Stimulated activated naive B cell treated with anti-CD40 and anti-IgM and Interleukin-4, amounts not matched to agents 10 μg/mL and 1 μg/mL and 100 μg/mL, for 72 hours (primary cell): Measurements from ENCODE around the gene CEACAM4.
"Not testable (repeated sequence)": the region's sequence is repeated elsewhere in the genome, so short reads cannot be mapped to it uniquely, and the experiment has no call there.

Experiments used
- ATAC-seq, 2 donors: fragments of 150-1000 bp; cut with Tn5 transposase; replicated peaks; 2 replicates each; pipeline ENCODE4 v1.10.0; 2021; ENCODE audit warnings: moderate library complexity in 1 of 2
- DNase-seq: peaks from one replicate; pipeline ENCODE4 v3.0.0; 2021
- H3K27ac Mint-ChIP-seq: one replicate; pipeline ENCODE4 v1.8.0; 2022; ENCODE audit warnings: mild to moderate bottlenecking, mixed read lengths
- H3K27me3 Mint-ChIP-seq, 2 donors: one replicate each; pipeline ENCODE4 v1.8.0; 2022; ENCODE audit warnings: mixed read lengths in 2 of 2
- H3K36me3 Mint-ChIP-seq, 2 donors: one replicate each; pipeline ENCODE4 v1.8.0; 2022; ENCODE audit warnings: mixed read lengths in 2 of 2, mild to moderate bottlenecking in 1 of 2
- H3K4me1 Mint-ChIP-seq, 2 donors: one replicate each; pipeline ENCODE4 v1.8.0; 2022; ENCODE audit warnings: mixed read lengths in 2 of 2, mild to moderate bottlenecking in 1 of 2
- H3K4me3 Mint-ChIP-seq, 2 donors: one replicate each; pipeline ENCODE4 v1.8.0; 2022; ENCODE audit warnings: mild to moderate bottlenecking in 2 of 2, mixed read lengths in 2 of 2, moderate library complexity in 1 of 2
- H3K9me3 Mint-ChIP-seq, 2 donors: one replicate each; pipeline ENCODE4 v1.8.0; 2022; ENCODE audit warnings: mixed read lengths in 2 of 2, mild to moderate bottlenecking in 1 of 2

Gene CEACAM4

DNA sequence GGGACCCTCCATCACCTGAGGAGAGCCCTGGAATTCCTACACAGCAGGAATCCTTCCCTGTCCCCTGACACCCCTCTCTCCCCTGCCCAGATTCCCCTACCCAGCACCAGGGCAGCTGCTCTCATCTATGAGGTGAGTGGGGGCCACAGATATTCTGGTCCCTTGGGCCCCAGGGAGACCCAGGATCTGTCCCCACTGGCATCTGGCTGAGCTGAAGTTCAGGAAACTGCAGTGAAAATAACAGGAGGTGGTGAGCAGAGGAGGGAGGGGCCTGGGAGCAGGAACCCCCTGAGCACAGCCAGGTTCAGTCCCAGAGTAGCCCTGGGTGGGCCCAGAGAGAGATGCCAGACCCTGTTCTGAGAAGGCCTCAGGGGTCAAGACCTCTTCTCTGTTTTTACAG lies 40.8 kb downstream of the CEACAM4 start:
- no peak overlapping the region for H3K4me3 Mint-ChIP-seq
- no peak for DNase-seq
- H3K27ac Mint-ChIP-seq = no peak overlapping the region
- peaks cover 7 to 17% of the 10 kb centered on the region in 2 donors for H3K9me3 Mint-ChIP-seq
- H3K36me3 Mint-ChIP-seq = peaks cover 47 to 86% of the 10 kb centered on the region in 2 donors
- no peaks in the 10 kb centered on the region for H3K4me1 Mint-ChIP-seq
- no peak for ATAC-seq
- H3K27me3 Mint-ChIP-seq = no peaks in the 10 kb centered on the region

- Mint-ChIP-seq H3K9me3 (peaks cover 7 to 18% of the 10 kb centered on the region in 2 donors), H3K27me3 (no peaks in the 10 kb centered on the region), H3K27ac (peak overlapping the region; percentile 16), H3K4me1 (no peaks in the 10 kb centered on the region), H3K36me3 (peaks cover 57 to 96% of the 10 kb centered on the region in 2 donors), H3K4me3 (no peak overlapping the region)
- ATAC-seq = no peak
- DNase-seq = no peak
These were observed 41.9 kb downstream of the CEACAM4 start for GRCh38 chr19:41584931-41585330.

GRCh38 chr19:41584260-41584810 lies 42.5 kb downstream of the CEACAM4 start:
- no peak for ATAC-seq
- Mint-ChIP-seq H3K27ac (peak overlapping the region; percentile 65), H3K27me3 (no peaks in the 10 kb centered on the region), H3K4me1 (no peaks in the 10 kb centered on the region), H3K4me3 (no peak overlapping the region), H3K36me3 (peaks cover 57 to 92% of the 10 kb centered on the region in 2 donors), H3K9me3 (peaks cover 7 to 18% of the 10 kb centered on the region in 2 donors)
- DNase-seq = no peak

- DNase-seq, H3K27me3 Mint-ChIP-seq, ATAC-seq, H3K4me3 Mint-ChIP-seq, H3K27ac Mint-ChIP-seq: not testable (repeated sequence)
- Mint-ChIP-seq H3K9me3 (peaks cover 7 to 18% of the 10 kb centered on the region in 2 donors), H3K36me3 (peaks cover 59 to 81% of the 10 kb centered on the region in 2 donors), H3K4me1 (peaks cover 4 to 13% of the 10 kb centered on the region in 2 donors)
These were observed 44.2 kb downstream of the CEACAM4 start for GRCh38 chr19:41582577-41583182.

GRCh38 chr19:41581068-41581467 lies 45.8 kb downstream of the CEACAM4 start:
- Mint-ChIP-seq H3K9me3 (peaks cover 7 to 18% of the 10 kb centered on the region in 2 donors), H3K4me1 (peaks cover 17 to 29% of the 10 kb centered on the region in 2 donors), H3K36me3 (peaks cover 60 to 68% of the 10 kb centered on the region in 2 donors)
- not testable (repeated sequence) for ATAC-seq, H3K27ac Mint-ChIP-seq, H3K27me3 Mint-ChIP-seq, DNase-seq, H3K4me3 Mint-ChIP-seq

- Mint-ChIP-seq H3K27me3 (no peaks in the 10 kb centered on the region), H3K4me3 (no peak overlapping the region), H3K27ac (no peak overlapping the region), H3K36me3 (peaks cover 45 to 51% of the 10 kb centered on the region in 2 donors), H3K9me3 (peaks cover 7 to 18% of the 10 kb centered on the region in 2 donors), H3K4me1 (peaks cover 25 to 38% of the 10 kb centered on the region in 2 donors)
- ATAC-seq = no peak
- DNase-seq = no peak
These were observed 48.0 kb downstream of the CEACAM4 start for GRCh38 chr19:41578886-41579285.

DNA sequence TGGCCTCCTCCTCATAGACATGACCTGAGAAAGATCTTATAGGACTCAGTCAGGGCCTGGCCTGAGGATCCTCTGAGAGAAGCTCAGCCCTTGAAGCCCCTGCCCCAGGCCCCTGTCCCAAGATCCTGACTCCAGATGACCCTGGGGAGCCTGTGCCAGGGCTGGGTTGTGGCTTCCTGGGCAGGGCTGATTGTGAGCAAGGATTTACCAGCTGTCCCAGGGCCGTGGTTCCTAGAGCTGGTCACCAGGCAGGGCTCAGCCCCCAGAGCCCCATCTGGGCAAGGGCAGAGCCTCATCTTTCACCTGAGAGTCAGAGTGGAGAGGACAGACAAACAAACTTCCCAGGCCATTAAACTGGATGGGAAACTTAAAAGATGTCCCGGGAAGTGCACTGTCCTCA lies 49.0 kb downstream of the CEACAM4 start:
- no peak for DNase-seq
- ATAC-seq = no peak
- Mint-ChIP-seq H3K4me1 (peaks cover 25 to 38% of the 10 kb centered on the region in 2 donors), H3K36me3 (peaks cover 35 to 40% of the 10 kb centered on the region in 2 donors), H3K9me3 (peaks cover 1 to 12% of the 10 kb centered on the region in 2 donors), H3K27ac (peak overlapping the region; percentile 31), H3K27me3 (no peaks in the 10 kb centered on the region), H3K4me3 (no peak overlapping the region)

DNA sequence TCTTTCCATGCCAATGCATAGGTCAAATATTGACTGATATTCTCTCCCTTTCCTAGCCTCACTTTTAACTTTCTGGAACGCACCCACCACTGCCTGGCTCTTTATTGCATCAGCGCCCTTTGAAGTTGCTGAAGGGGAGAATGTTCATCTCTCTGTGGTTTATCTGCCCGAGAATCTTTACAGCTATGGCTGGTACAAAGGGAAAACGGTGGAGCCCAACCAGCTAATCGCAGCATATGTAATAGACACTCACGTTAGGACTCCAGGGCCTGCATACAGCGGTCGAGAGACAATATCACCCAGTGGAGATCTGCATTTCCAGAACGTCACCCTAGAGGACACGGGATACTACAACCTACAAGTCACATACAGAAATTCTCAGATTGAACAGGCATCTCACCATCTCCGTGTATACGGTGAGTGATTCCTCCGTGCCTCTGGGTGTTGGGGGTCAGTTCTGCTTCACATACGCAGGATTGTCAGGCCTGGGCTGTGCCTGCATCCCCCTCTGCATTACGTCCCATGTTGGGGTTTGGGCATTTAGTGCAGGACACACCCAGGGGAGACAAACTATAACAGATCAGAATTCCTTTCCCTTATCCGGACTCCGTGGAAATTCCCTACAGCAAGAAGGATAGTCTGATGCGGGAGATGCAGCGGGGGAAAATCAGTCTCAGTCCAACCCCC lies 49.6 kb downstream of the CEACAM4 start:
- no peak for DNase-seq
- H3K4me3 Mint-ChIP-seq = no peak overlapping the region
- H3K4me1 Mint-ChIP-seq = peaks cover 25 to 38% of the 10 kb centered on the region in 2 donors
- H3K27me3 Mint-ChIP-seq = no peaks in the 10 kb centered on the region
- peak overlapping the region; percentile 25 for H3K27ac Mint-ChIP-seq
- H3K9me3 Mint-ChIP-seq = peaks cover 0 to 8% of the 10 kb centered on the region in 2 donors
- no peak for ATAC-seq
- H3K36me3 Mint-ChIP-seq = peaks cover 29 to 35% of the 10 kb centered on the region in 2 donors

- Mint-ChIP-seq H3K4me3 (peak within 1 kb of the TSS; percentile 84 to 87), H3K27ac (peak within 1 kb of the TSS; percentile 93), H3K27me3 (no peaks in the 10 kb centered on the region), H3K4me1 (peaks cover 25 to 38% of the 10 kb centered on the region in 2 donors), H3K9me3 (peaks cover 0 to 1% of the 10 kb centered on the region in 2 donors), H3K36me3 (peaks cover 16 to 22% of the 10 kb centered on the region in 2 donors)
- peak; percentile 100 for ATAC-seq
- DNase-seq = peak; percentile 69
These were observed 50.9 kb downstream of the CEACAM4 start, which contains the start of gene CEACAM21 for GRCh38 chr19:41575998-41576397. Gene CEACAM21 (plus strand): TSS chr19:41576166. CDS start chr19:41576275, 109 bp downstream.

DNA sequence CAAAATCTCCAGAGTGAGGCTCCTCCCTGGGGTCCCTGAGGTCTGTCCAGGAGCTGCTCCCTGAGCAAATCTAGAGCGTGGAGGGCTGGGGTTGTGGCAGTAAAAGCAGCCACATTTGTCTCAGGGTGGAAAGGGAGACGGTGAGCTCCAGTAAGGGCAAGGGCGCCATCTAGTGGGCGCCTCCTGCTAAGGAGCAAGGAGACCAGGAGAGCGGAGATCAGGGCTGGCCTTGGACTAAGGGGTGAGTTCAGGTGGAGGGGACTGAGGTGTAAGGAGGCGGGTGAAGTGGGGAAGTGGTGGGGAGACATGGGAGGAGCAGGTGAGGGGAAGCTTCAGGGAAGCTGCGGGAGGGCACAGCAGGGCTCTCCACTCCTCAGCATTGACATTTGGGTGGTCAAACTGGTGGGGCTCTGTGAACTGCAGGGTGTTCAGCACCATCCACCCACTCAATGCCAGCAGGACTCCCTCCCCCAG lies 56.2 kb downstream of the CEACAM4 start:
- Mint-ChIP-seq H3K27me3 (no peaks in the 10 kb centered on the region), H3K4me3 (no peak overlapping the region), H3K27ac (peak overlapping the region; percentile 16), H3K36me3 (no peaks in the 10 kb centered on the region), H3K4me1 (peaks cover 9 to 26% of the 10 kb centered on the region in 2 donors), H3K9me3 (no peaks in the 10 kb centered on the region)
- DNase-seq (peak; percentile 71), ATAC-seq (peak; percentile 99)

- DNase-seq = no peak
- Mint-ChIP-seq H3K4me3 (no peak overlapping the region), H3K27me3 (no peaks in the 10 kb centered on the region), H3K36me3 (no peaks in the 10 kb centered on the region), H3K27ac (no peak overlapping the region), H3K4me1 (peaks cover 5 to 24% of the 10 kb centered on the region in 2 donors), H3K9me3 (no peaks in the 10 kb centered on the region)
- ATAC-seq = peak in 1 of 2 donors; percentile 19
These were observed 56.7 kb downstream of the CEACAM4 start for GRCh38 chr19:41570179-41570578.

- no peaks in the 10 kb centered on the region for H3K27me3 Mint-ChIP-seq
- no peak overlapping the region for H3K4me3 Mint-ChIP-seq
- no peak for ATAC-seq
- no peaks in the 10 kb centered on the region for H3K36me3 Mint-ChIP-seq
- no peak overlapping the region for H3K27ac Mint-ChIP-seq
- H3K9me3 Mint-ChIP-seq = no peaks in the 10 kb centered on the region
- peaks cover 7 to 29% of the 10 kb centered on the region in 2 donors for H3K4me1 Mint-ChIP-seq
- no peak for DNase-seq
These were observed 57.3 kb downstream of the CEACAM4 start for GRCh38 chr19:41569481-41570150.
